Measurements from ENCODE around the gene GNAQ.

GRCh38 chr9:77854258-77854915, 177.2 kb downstream of the GNAQ start:
- no peak for TF ChIP-seq NFIC (IDR thresholded peaks at IDR 0.05)
- no peak for TF ChIP-seq EGR1 (IDR thresholded peaks at IDR 0.05)
- no peak for TF ChIP-seq EP300 (IDR thresholded peaks at IDR 0.05; ENCODE audit: borderline replicate concordance)
- no peak for TF ChIP-seq YY1 (IDR thresholded peaks at IDR 0.05; ENCODE audit: low read depth)
- TF ChIP-seq ZBTB7A (IDR thresholded peaks at IDR 0.05; ENCODE audit: low read depth), result no peak
- no peak for TF ChIP-seq CREB1 (IDR thresholded peaks at IDR 0.05; ENCODE audit: low read depth)

All from Ishikawa (cell line).